Measurements from ENCODE around the gene USP25. TPM values are rescaled to one million over a fixed set of nuclear protein-coding genes. Genes with fewer than 3 reads are reported as not detected.

Gene USP25
- total and polyA plus RNA-seq, 4 donors = 14.6 to 148 (median 32.1) TPM

DNA sequence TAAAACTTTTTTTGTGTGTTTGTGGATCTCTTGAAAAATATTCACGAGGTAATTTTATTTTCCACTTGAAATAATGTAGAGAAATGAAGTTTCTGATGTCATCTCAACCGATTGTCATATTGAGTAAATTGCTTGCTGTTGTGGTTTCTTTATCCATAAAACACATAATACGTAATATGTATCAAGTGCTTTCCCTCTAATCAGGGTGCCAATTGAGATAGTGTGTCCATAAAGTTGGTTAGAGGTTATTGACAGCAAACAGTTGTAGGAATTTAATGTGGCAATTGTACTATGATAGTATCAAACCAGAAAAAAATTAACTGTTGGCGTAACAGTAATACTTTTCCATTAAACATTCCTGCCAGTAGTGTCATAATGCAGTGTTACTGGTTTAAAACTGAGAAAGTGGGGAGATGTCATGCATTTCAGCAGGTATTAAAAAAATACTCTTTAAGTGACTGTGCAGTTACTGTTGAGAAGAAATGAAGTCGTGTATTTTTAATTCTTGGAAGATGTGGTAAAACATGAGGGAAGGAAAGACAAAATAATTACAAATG lies 38.3 kb downstream of the USP25 start:
- DNase-seq (no peak), ATAC-seq (ENCODE audit: insufficient read depth, low FRiP score) (no peak)
- Histone ChIP-seq H3K27me3 (ENCODE audit: control insufficient read depth in 3 of 3, insufficient read depth in 3 of 3, low read length in 2 of 3) (no peaks in the 10 kb centered on the region), H3K9me3 (ENCODE audit: control insufficient read depth in 4 of 4, insufficient read depth in 3 of 4, low read length in 3 of 4) (no peaks in the 10 kb centered on the region), H3K27ac (ENCODE audit: low read depth in 1 of 2, low read length in 1 of 2) (no peak overlapping the region), H3K4me1 (ENCODE audit: control insufficient read depth in 5 of 5, insufficient read depth in 5 of 5, low read length in 5 of 5) (peaks cover 0 to 7% (median 1%) of the 10 kb centered on the region in 5 donors), H3K4me3 (no peak overlapping the region), H3K36me3 (ENCODE audit: control insufficient read depth in 4 of 4, insufficient read depth in 4 of 4, low read length in 4 of 4) (peaks cover 0 to 2% (median under 1%) of the 10 kb centered on the region in 4 donors), H3K9ac (ENCODE audit: insufficient read depth in 1 of 2, low read length in 2 of 2) (no peak overlapping the region)
- TF ChIP-seq, protein P1, sequence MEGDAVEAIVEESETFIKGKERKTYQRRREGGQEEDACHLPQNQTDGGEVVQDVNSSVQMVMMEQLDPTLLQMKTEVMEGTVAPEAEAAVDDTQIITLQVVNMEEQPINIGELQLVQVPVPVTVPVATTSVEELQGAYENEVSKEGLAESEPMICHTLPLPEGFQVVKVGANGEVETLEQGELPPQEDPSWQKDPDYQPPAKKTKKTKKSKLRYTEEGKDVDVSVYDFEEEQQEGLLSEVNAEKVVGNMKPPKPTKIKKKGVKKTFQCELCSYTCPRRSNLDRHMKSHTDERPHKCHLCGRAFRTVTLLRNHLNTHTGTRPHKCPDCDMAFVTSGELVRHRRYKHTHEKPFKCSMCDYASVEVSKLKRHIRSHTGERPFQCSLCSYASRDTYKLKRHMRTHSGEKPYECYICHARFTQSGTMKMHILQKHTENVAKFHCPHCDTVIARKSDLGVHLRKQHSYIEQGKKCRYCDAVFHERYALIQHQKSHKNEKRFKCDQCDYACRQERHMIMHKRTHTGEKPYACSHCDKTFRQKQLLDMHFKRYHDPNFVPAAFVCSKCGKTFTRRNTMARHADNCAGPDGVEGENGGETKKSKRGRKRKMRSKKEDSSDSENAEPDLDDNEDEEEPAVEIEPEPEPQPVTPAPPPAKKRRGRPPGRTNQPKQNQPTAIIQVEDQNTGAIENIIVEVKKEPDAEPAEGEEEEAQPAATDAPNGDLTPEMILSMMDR (IDR thresholded peaks at IDR 0.05; ENCODE audit: control extremely low read depth, extremely low read depth) = no peak
- WGBS, 2 donors = 86 to 89% methylated on average over 5 of the region's 5 CpGs

DNA sequence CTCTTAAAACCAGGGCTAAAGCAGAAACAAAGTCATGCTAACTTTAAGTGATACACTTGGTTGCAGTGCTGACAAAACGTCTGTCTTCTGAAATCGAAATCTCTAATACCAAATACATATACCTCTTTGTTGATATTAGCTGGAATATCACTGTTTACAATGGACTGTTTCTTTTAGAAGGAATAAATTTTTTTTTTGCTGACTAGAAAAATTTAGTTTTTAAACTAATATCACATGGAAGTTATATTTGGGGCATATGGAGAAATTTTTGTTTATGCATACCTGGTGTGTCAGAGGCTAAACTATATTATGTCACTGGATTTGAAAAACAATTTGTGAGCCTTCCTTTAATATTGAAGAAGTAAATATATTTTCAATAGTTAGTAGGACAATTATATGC lies 39.1 kb downstream of the USP25 start:
- H3K27me3 ChIP-seq (ENCODE audit: control insufficient read depth in 3 of 3, insufficient read depth in 3 of 3, low read length in 2 of 3) = no peaks in the 10 kb centered on the region
- no peak for ATAC-seq (ENCODE audit: insufficient read depth, low FRiP score)
- H3K4me1 ChIP-seq (ENCODE audit: control insufficient read depth in 5 of 5, insufficient read depth in 5 of 5, low read length in 5 of 5) = peaks cover 0 to 9% (median 2%) of the 10 kb centered on the region in 5 donors
- TF ChIP-seq, protein P1 (IDR thresholded peaks at IDR 0.05; ENCODE audit: control extremely low read depth, extremely low read depth) = no peak
- H3K27ac ChIP-seq (ENCODE audit: low read depth in 1 of 2, low read length in 1 of 2) = no peak overlapping the region
- no peak overlapping the region for H3K4me3 ChIP-seq
- 93 to 96% methylated on average over 2 of the region's 2 CpGs for WGBS, 2 donors
- H3K9ac ChIP-seq (ENCODE audit: insufficient read depth in 1 of 2, low read length in 2 of 2) = no peak overlapping the region
- DNase-seq = no peak
- H3K9me3 ChIP-seq (ENCODE audit: control insufficient read depth in 4 of 4, insufficient read depth in 3 of 4, low read length in 3 of 4) = no peaks in the 10 kb centered on the region
- peaks cover 0 to 2% (median under 1%) of the 10 kb centered on the region in 4 donors for H3K36me3 ChIP-seq (ENCODE audit: control insufficient read depth in 4 of 4, insufficient read depth in 4 of 4, low read length in 4 of 4)

DNA sequence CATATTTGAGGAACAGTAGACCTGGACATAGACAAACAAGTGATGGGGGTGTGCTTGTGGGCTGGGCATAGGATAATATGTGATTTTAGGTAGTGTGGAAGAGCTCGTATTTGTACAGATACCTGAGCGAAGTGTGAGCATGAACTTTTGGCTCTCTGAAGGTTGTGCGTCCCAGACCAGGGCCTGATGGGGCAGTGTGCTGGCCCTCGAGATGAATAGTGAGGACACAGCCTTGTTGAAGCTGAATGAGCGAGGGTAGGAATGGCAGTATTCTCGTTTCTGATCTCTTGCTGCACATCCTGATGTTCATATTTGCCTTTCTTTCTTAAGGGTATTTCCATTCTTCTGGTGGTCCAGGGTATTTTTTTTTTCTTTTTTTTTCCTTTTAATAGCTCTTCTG lies 41.5 kb downstream of the USP25 start:
- Histone ChIP-seq H3K4me1 (ENCODE audit: control insufficient read depth in 5 of 5, insufficient read depth in 5 of 5, low read length in 5 of 5) (peaks cover 0 to 14% (median 3%) of the 10 kb centered on the region in 5 donors), H3K9me3 (ENCODE audit: control insufficient read depth in 4 of 4, insufficient read depth in 3 of 4, low read length in 3 of 4) (no peaks in the 10 kb centered on the region), H3K4me3 (no peak overlapping the region), H3K36me3 (ENCODE audit: control insufficient read depth in 4 of 4, insufficient read depth in 4 of 4, low read length in 4 of 4) (peaks cover 0 to 2% (median 0%) of the 10 kb centered on the region in 4 donors), H3K9ac (ENCODE audit: insufficient read depth in 1 of 2, low read length in 2 of 2) (no peak overlapping the region), H3K27me3 (ENCODE audit: control insufficient read depth in 3 of 3, insufficient read depth in 3 of 3, low read length in 2 of 3) (no peaks in the 10 kb centered on the region), H3K27ac (ENCODE audit: low read depth in 1 of 2, low read length in 1 of 2) (no peak overlapping the region)
- TF ChIP-seq, protein P1 (IDR thresholded peaks at IDR 0.05; ENCODE audit: control extremely low read depth, extremely low read depth) = no peak
- no peak for ATAC-seq (ENCODE audit: insufficient read depth, low FRiP score)
- DNase-seq = no peak
- WGBS, 2 donors = 94 to 96% methylated on average over 6 of the region's 6 CpGs

DNA sequence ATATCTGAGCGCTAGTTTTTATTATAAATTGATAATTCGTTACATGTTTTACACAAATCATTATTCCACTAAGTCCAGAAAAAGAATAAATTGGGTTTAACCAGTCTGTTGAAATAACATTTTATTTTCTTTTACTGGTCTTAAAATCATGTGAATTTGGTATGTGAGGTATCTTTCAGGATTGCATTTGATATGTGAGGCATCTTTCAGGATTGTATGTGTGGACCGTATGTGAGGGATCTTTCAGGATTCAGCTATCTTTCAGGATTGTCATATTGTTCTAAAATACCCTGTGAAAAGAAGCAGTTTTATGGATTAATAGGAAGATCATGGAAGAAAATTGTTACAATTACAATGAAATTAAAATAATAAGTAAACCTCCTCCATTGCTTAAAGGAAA lies 42.9 kb downstream of the USP25 start:
- TF ChIP-seq, protein P1 (IDR thresholded peaks at IDR 0.05; ENCODE audit: control extremely low read depth, extremely low read depth) = no peak
- no peaks in the 10 kb centered on the region for H3K27me3 ChIP-seq (ENCODE audit: control insufficient read depth in 3 of 3, insufficient read depth in 3 of 3, low read length in 2 of 3)
- ATAC-seq (ENCODE audit: insufficient read depth, low FRiP score) = no peak
- H3K4me1 ChIP-seq (ENCODE audit: control insufficient read depth in 5 of 5, insufficient read depth in 5 of 5, low read length in 5 of 5) = peaks cover 0 to 9% (median 0%) of the 10 kb centered on the region in 5 donors
- 65 to 85% methylated on average over 3 of the region's 3 CpGs for WGBS, 2 donors
- peaks cover 0 to 2% (median 0%) of the 10 kb centered on the region in 4 donors for H3K36me3 ChIP-seq (ENCODE audit: control insufficient read depth in 4 of 4, insufficient read depth in 4 of 4, low read length in 4 of 4)
- H3K9ac ChIP-seq (ENCODE audit: insufficient read depth in 1 of 2, low read length in 2 of 2) = no peak overlapping the region
- H3K27ac ChIP-seq (ENCODE audit: low read depth in 1 of 2, low read length in 1 of 2) = no peak overlapping the region
- no peaks in the 10 kb centered on the region for H3K9me3 ChIP-seq (ENCODE audit: control insufficient read depth in 4 of 4, insufficient read depth in 3 of 4, low read length in 3 of 4)
- no peak overlapping the region for H3K4me3 ChIP-seq
- DNase-seq = no peak

All from lung (tissue), 12 donors.